A673 (cell line): ENCODE results near the gene GPR157. TPM values are rescaled to one million over a fixed set of nuclear protein-coding genes. Genes with fewer than 3 reads are reported as not detected.
"Not testable (repeated sequence)": the region's sequence is repeated elsewhere in the genome, so short reads cannot be mapped to it uniquely, and the experiment has no call there.

Experiments
- BruUV-seq: library from RNA; stranded (reverse); fragments of 400-500 nt; replicated peaks from 2 replicates; lab custom pipeline; 2021; lab: Mats Ljungman, UMichigan
- CTCF ChIA-PET: fragments of 300-600 bp; sonication (Branson Sonifier 250); formaldehyde crosslinking; loops from one replicate; lab custom pipeline; 2022; ENCODE audit warnings: antibody characterized with exemption; lab: Charles Lee
- POLR2A ChIA-PET: fragments of 300-600 bp; sonication (Branson Sonifier 250); formaldehyde crosslinking; loops from one replicate; lab custom pipeline; 2022; ENCODE audit warnings: antibody characterized with exemption; ENCODE audit not compliant: low non-redundant PET; lab: Charles Lee
- DNase-seq: peaks from one replicate; pipeline ENCODE4 v3.0.0-alpha.2; 2015; ENCODE audit warnings: low spot score
- H3K27ac ChIP-seq: fragments of 200-600 bp; sonication (generic); 2 replicates; pipeline ENCODE4 v1.5.1; 2016; ENCODE audit warnings: mixed run types, low read depth, mild to moderate bottlenecking, mixed read lengths, antibody characterized with exemption, low read length; ENCODE audit not compliant: poor library complexity, severe bottlenecking
- H3K27me3 ChIP-seq: fragments of 200-600 bp; sonication (generic); replicated peaks from 2 replicates; pipeline ENCODE4 v1.6.1; 2017; ENCODE audit warnings: mixed run types, low read depth, mild to moderate bottlenecking, mixed read lengths, antibody characterized with exemption, low read length; ENCODE audit not compliant: insufficient read depth, poor library complexity
- H3K36me3 ChIP-seq: fragments of 200-600 bp; sonication (generic); 2 replicates; pipeline ENCODE4 v1.6.1; 2016; ENCODE audit warnings: mixed run types, mild to moderate bottlenecking, mixed read lengths, antibody characterized with exemption, low read length; ENCODE audit not compliant: insufficient read depth, poor library complexity, severe bottlenecking
- H3K4me1 ChIP-seq: fragments of 200-600 bp; sonication (generic); 2 replicates; pipeline ENCODE4 v1.6.1; 2017; ENCODE audit warnings: mixed run types, mild to moderate bottlenecking, mixed read lengths, antibody characterized with exemption, low read length; ENCODE audit not compliant: insufficient read depth, poor library complexity, severe bottlenecking
- H3K4me3 ChIP-seq: fragments of 200-600 bp; sonication (generic); 2 replicates; pipeline ENCODE4 v1.5.1; 2016; ENCODE audit warnings: low read depth, mixed run types, mild to moderate bottlenecking, mixed read lengths, low read length; ENCODE audit not compliant: poor library complexity, severe bottlenecking
- H3K9me3 ChIP-seq: fragments of 200-600 bp; sonication (generic); 2 replicates; pipeline ENCODE4 v1.6.1; 2016; ENCODE audit warnings: mixed run types, low read depth, mild to moderate bottlenecking, mixed read lengths, antibody characterized with exemption, low read length; ENCODE audit not compliant: poor library complexity, severe bottlenecking
- CTCF ChIP-seq: fragments of 300-800, 200-600 bp; sonication (generic); conservative IDR thresholded peaks from 2 replicates; pipeline ENCODE4 v1.5.1; 2017; ENCODE audit warnings: low read depth, mild to moderate bottlenecking, antibody characterized with exemption, low read length, moderate library complexity, mixed read lengths
- EZH2 ChIP-seq: fragments of 200-600 bp; sonication (generic); IDR thresholded peaks from 2 replicates; pipeline ENCODE4 v1.6.1; 2017; ENCODE audit warnings: borderline replicate concordance, low read depth, mild to moderate bottlenecking, mixed read lengths, antibody characterized with exemption, low read length; ENCODE audit not compliant: poor library complexity, severe bottlenecking
- intact Hi-C: fragments of 100-400 bp; cut with micrococcal nuclease; formaldehyde crosslinking; loops from one replicate; pipeline ENCODE4 v1.10.0; 2022; ENCODE audit not compliant: unreplicated experiment
- total RNA-seq: library from RNA; stranded (reverse); gene quantifications from 2 replicates; pipeline ENCODE4 v1.2.3, GENCODE V29; 2021

Gene GPR157
- total RNA-seq, 1 experiment from 2014 or later: 0.34 TPM

- TF ChIP-seq EZH2: no peak
- TF ChIP-seq CTCF: no peak
- H3K4me1 ChIP-seq: no peaks in the 10 kb centered on the region
- ChIA-PET CTCF (interaction anchor here (0.9 kb wide), 1 partner anchor 11 kb away, joined by 3 read pairs; no protein-coding TSS in a partner anchor), POLR2A (no interaction called here)
- no TSS peak for BruUV-seq
- H3K27me3 ChIP-seq: no peaks in the 10 kb centered on the region
- no peak for DNase-seq
- H3K36me3 ChIP-seq: no peaks in the 10 kb centered on the region
- no peak overlapping the region for H3K27ac ChIP-seq
- H3K4me3 ChIP-seq: no peak overlapping the region
- peaks cover 9% of the 10 kb centered on the region for H3K9me3 ChIP-seq
- intact Hi-C loops: no loop called here
Observed at GRCh38 chr1:9099555-9099954, 29.3 kb downstream of the GPR157 start.

- intact Hi-C loops: no loop called here
- TF ChIP-seq CTCF: no peak
- no peak for TF ChIP-seq EZH2
- H3K4me3 ChIP-seq: no peak overlapping the region
- BruUV-seq: no TSS peak
- H3K9me3 ChIP-seq: peaks cover 9% of the 10 kb centered on the region
- no peak overlapping the region for H3K27ac ChIP-seq
- no peaks in the 10 kb centered on the region for H3K27me3 ChIP-seq
- ChIA-PET CTCF (interaction anchor here (0.8 kb wide), 1 partner anchor 12 kb away, joined by 3 read pairs; no protein-coding TSS in a partner anchor), POLR2A (no interaction called here)
- no peaks in the 10 kb centered on the region for H3K4me1 ChIP-seq
- no peak for DNase-seq
- H3K36me3 ChIP-seq: no peaks in the 10 kb centered on the region
Observed at GRCh38 chr1:9097947-9098705, 30.8 kb downstream of the GPR157 start.

- intact Hi-C loops: no loop called here
- Histone ChIP-seq H3K9me3 (peaks cover 9% of the 10 kb centered on the region), H3K27ac (no peak overlapping the region), H3K27me3 (peaks cover 15% of the 10 kb centered on the region), H3K4me1 (no peaks in the 10 kb centered on the region), H3K36me3 (no peaks in the 10 kb centered on the region), H3K4me3 (no peak overlapping the region)
- CTCF ChIA-PET: no interaction called here
- POLR2A ChIA-PET: no interaction called here
- TF ChIP-seq CTCF: no peak
- TF ChIP-seq EZH2: no peak
- no peak for DNase-seq
- BruUV-seq: no TSS peak
Observed at GRCh38 chr1:9095818-9096217, 33.1 kb downstream of the GPR157 start.

GRCh38 chr1:9093996-9094595 is 34.8 kb downstream of the GPR157 start:
- intact Hi-C loops, H3K4me3 ChIP-seq, H3K9me3 ChIP-seq, H3K27ac ChIP-seq, H3K36me3 ChIP-seq, BruUV-seq, DNase-seq, H3K4me1 ChIP-seq, CTCF ChIA-PET: not testable (repeated sequence)
- peaks cover 27% of the 10 kb centered on the region for H3K27me3 ChIP-seq
- POLR2A ChIA-PET: interaction anchor here (0.6 kb wide), 1 partner anchor 10 kb away, joined by 4 read pairs; no protein-coding TSS in a partner anchor
